Colonic mucosa (tissue), 4 donors: ENCODE data around the gene COL23A1. TPM values are rescaled to one million over a fixed set of nuclear protein-coding genes. Genes with fewer than 3 reads are reported as not detected.

ENCODE experiments used
- DNase-seq: peaks from one replicate; pipeline ENCODE4 v3.0.0-alpha.2; 2020
- H3K27ac ChIP-seq: fragments of 200-600 bp; one replicate; pipeline ENCODE4 v1.8.0; 2021
- H3K27me3 ChIP-seq: fragments of 200-600 bp; one replicate; pipeline ENCODE4 v1.8.0; 2021
- H3K36me3 ChIP-seq: fragments of 200-600 bp; one replicate; pipeline ENCODE4 v1.8.0; 2021
- H3K4me1 ChIP-seq: fragments of 200-600 bp; one replicate; pipeline ENCODE4 v1.8.0; 2021; ENCODE audit warnings: mild to moderate bottlenecking
- H3K4me3 ChIP-seq: fragments of 200-600 bp; one replicate; pipeline ENCODE4 v1.8.0; 2021
- H3K9ac ChIP-seq, 2 donors: one replicate each; pipeline ENCODE4 v1.7.0; 2013; ENCODE audit warnings: control low read depth in 2 of 2, low read depth in 2 of 2, low read length in 2 of 2
- H3K9me3 ChIP-seq: fragments of 200-600 bp; one replicate; pipeline ENCODE4 v1.8.0; 2021
- CTCF ChIP-seq: fragments of 200-600 bp; IDR thresholded peaks from one replicate; pipeline ENCODE4 v1.8.0; 2022; ENCODE audit warnings: antibody characterized with exemption, mild to moderate bottlenecking
- intact Hi-C: fragments of 100-400 bp; cut with DNase I; formaldehyde crosslinking; loops from one replicate; pipeline ENCODE4 v1.14.1; 2022
- total RNA-seq, 2 donors: library from RNA; stranded (reverse); fragmentation: NEBNext Ultra II Directional in 1 of 2; extraction: Animal tissue kit (Norgen Biotek cat#: 25700) in 1 of 2; gene quantifications; one replicate each; pipeline ENCODE4 v1.2.1, GENCODE V29; 2021
- donor health status: healthy.
- donor health status: DM: no; HTN: no; CAD: no.
- donor health status: DM: no; HTN: no; CAD: no.

COL23A1 gene
- total RNA-seq, 2 donors from 2014 or later = 0.37 to 0.49 TPM

- no peak for TF ChIP-seq CTCF
- no peak overlapping the region for H3K9ac ChIP-seq
Measured at GRCh38 chr5:178349625-178350353, 240.4 kb downstream of the COL23A1 start.

DNA sequence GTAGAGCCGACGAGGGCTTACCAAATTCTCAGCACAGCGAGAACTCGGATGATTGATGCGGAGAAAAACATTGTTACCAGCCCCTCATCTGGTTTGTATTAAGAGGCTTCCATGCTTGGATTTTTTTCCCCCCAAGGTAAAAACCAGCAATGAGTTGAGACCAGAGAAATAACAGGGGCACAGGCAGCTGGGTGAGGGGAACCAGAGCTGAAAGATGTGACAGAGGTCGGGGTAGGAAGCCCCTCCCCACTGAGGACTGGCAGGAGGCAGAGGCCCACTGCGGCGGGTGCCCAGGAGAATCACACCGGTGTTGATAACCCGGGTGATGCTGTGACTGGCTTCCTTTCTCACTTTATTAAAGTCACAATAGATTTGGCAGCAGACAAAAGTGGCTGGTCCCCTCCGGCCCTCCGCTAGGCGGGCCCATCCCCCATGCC lies 241.1 kb downstream of the COL23A1 start:
- TF ChIP-seq CTCF = no peak
- Histone ChIP-seq H3K36me3 (no peaks in the 10 kb centered on the region), H3K4me3 (no peak overlapping the region), H3K27ac (no peak overlapping the region), H3K9ac (no peak overlapping the region), H3K4me1 (no peaks in the 10 kb centered on the region), H3K27me3 (no peaks in the 10 kb centered on the region), H3K9me3 (no peaks in the 10 kb centered on the region)
- DNase-seq = no peak
- intact Hi-C loops = no loop called here

More at GRCh38 chr5:178349625-178350353, 240.4 kb downstream of the COL23A1 start:
- no peaks in the 10 kb centered on the region for H3K9me3 ChIP-seq
- no peaks in the 10 kb centered on the region for H3K27me3 ChIP-seq
- no peak overlapping the region for H3K27ac ChIP-seq
- DNase-seq = no peak
- intact Hi-C loops = no loop called here
- no peak overlapping the region for H3K4me3 ChIP-seq
- no peaks in the 10 kb centered on the region for H3K36me3 ChIP-seq
- H3K4me1 ChIP-seq = no peaks in the 10 kb centered on the region

DNA sequence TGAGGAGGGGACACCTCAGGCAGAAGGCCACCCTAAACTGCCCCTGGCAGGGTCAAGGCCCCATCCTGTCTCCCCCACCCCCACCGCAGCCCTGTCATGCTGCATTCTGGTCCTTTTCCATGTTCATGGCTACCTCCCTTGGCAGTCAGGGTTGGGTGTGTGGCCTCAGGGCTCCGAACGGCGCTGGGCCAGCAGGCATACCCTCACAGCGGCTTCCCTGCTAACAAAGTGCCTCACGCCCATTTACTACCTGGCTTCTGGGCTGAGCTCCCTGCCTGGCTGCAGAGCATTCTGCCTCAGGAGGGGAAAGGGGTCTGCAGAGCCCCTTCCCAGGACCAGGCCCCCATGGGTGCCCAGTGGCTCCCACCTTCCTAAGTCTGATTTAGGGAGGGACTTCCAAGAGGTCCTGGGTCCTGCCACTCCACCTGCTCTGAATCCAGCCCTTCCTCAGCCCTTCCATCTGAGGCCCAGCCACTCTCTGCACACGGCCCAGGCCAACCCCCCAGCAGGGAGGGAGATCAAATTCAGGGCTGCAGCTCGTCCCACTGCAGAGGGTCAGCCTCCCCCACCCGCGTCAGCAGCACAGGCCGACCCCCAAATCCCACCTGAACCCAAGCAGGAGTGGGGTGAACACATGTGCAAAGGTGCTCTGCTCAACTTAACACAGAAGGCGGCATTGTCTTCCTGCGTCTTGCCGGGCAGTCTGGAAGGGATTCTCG lies 241.7 kb downstream of the COL23A1 start:
- no peak overlapping the region for H3K4me3 ChIP-seq
- no peaks in the 10 kb centered on the region for H3K9me3 ChIP-seq
- H3K4me1 ChIP-seq = no peaks in the 10 kb centered on the region
- H3K9ac ChIP-seq = no peak overlapping the region
- TF ChIP-seq CTCF = no peak
- no peaks in the 10 kb centered on the region for H3K36me3 ChIP-seq
- H3K27me3 ChIP-seq = no peaks in the 10 kb centered on the region
- no peak overlapping the region for H3K27ac ChIP-seq
- no peak for DNase-seq
- intact Hi-C loops = no loop called here

GRCh38 chr5:178347956-178348355 lies 242.2 kb downstream of the COL23A1 start:
- intact Hi-C loops = no loop called here
- Histone ChIP-seq H3K36me3 (no peaks in the 10 kb centered on the region), H3K9me3 (no peaks in the 10 kb centered on the region), H3K4me3 (no peak overlapping the region), H3K9ac (no peak overlapping the region), H3K27ac (no peak overlapping the region), H3K4me1 (no peaks in the 10 kb centered on the region), H3K27me3 (no peaks in the 10 kb centered on the region)
- TF ChIP-seq CTCF = no peak
- DNase-seq = no peak

- Histone ChIP-seq H3K36me3 (no peaks in the 10 kb centered on the region), H3K27me3 (no peaks in the 10 kb centered on the region), H3K27ac (no peak overlapping the region), H3K4me1 (no peaks in the 10 kb centered on the region), H3K9ac (no peak overlapping the region), H3K4me3 (no peak overlapping the region), H3K9me3 (no peaks in the 10 kb centered on the region)
- DNase-seq = no peak
- intact Hi-C loops = no loop called here
- no peak for TF ChIP-seq CTCF
Measured at GRCh38 chr5:178346607-178347334, 243.4 kb downstream of the COL23A1 start.
